ENCODE measurements around the gene B4GALT4. TPM values are rescaled to one million over a fixed set of nuclear protein-coding genes. Genes with fewer than 3 reads are reported as not detected.
"Not testable (repeated sequence)": the region's sequence is repeated elsewhere in the genome, so short reads cannot be mapped to it uniquely, and the experiment has no call there.

The B4GALT4 gene
- total RNA-seq, 1 donor from 2014 or later = 13.5 TPM

DNA sequence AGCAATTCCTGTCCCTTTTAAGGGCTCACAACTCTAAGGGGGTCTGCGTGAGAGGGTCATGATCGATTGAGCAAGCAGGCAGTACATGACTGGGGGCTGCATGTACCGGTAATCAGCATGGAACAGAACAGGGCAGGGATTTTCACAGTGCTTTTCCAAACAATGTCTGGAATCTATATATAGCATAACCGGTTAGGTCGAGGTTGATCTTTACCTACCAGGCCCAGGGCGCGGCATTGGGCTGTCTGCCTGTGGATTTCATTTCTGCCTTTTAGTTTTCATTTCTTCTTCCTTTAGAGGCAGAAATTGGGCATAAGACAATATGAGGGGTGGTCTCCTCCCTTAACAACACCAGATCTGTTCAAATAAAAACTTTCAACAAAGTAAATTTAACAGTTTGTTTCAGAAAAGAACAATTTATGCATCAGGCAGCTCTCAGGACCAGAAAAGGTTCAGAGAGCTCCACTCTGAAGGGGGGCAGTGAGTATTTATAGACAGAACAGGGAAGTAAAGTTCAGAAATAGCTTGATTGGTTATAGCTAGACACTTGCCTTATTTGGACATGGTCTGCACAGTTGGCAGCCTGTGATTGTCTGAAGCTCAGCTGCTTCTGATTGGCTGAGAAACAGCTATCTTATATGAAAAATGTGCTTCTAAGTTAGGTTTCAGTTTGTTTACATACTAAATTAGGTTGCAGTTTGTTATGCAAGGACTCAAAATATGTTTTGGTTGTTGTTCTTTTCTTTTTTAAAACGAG, 17.2 kb upstream of the B4GALT4 start:
- ATAC-seq = peak; percentile 72
- peaks cover 15% of the 10 kb centered on the region for H3K4me1 ChIP-seq
- peak; percentile 24 for DNase-seq

DNA sequence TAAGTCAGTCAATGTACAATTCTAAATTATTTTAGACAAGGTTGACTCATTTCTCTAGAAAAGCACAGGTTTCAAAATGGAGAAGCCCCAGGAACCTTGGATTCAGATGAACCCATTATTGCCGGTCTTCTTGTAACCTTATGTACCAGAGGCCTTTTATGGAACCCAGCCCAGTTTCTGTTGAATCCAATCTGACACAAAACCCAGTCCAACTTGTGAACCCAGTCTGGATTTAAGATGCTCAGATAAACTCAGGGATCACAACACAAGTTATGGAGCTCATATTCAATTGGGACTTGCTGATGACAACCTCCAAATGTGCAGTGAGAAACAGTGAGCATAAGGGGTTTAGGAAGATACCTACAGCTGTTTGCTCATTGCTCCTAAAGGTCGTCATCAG, 16.4 kb upstream of the B4GALT4 start:
- no peaks in the 10 kb centered on the region for H3K36me3 ChIP-seq
- H3K27ac ChIP-seq = no peak overlapping the region
- no peaks in the 10 kb centered on the region for H3K9me3 ChIP-seq
- no peaks in the 10 kb centered on the region for H3K27me3 ChIP-seq (ENCODE audit: low read depth)
- ATAC-seq (no peak), DNase-seq (no peak)
- no peak for TF ChIP-seq CTCF (IDR thresholded peaks at IDR 0.05)
- intact Hi-C loops (cut with DNase I) = no loop called here
- H3K4me3 ChIP-seq = no peak overlapping the region
- H3K4me1 ChIP-seq = peaks cover 15% of the 10 kb centered on the region

More for the DNA sequence above, 17.2 kb upstream of the B4GALT4 start:
- Histone ChIP-seq H3K27ac (no peak overlapping the region), H3K4me3 (no peak overlapping the region), H3K27me3 (ENCODE audit: low read depth) (no peaks in the 10 kb centered on the region), H3K36me3 (no peaks in the 10 kb centered on the region), H3K9me3 (no peaks in the 10 kb centered on the region)
- TF ChIP-seq CTCF (IDR thresholded peaks at IDR 0.05) = no peak
- intact Hi-C loops (cut with DNase I) = no loop called here

- intact Hi-C loops (cut with DNase I) = no loop called here
- peaks cover 15% of the 10 kb centered on the region for H3K4me1 ChIP-seq
- TF ChIP-seq CTCF (IDR thresholded peaks at IDR 0.05) = no peak
- no peaks in the 10 kb centered on the region for H3K36me3 ChIP-seq
- H3K4me3 ChIP-seq = no peak overlapping the region
- ATAC-seq (no peak), DNase-seq (no peak)
- no peak overlapping the region for H3K27ac ChIP-seq
- no peaks in the 10 kb centered on the region for H3K9me3 ChIP-seq
- no peaks in the 10 kb centered on the region for H3K27me3 ChIP-seq (ENCODE audit: low read depth)
Measured at GRCh38 chr3:119255214-119255613, 14.5 kb upstream of the B4GALT4 start.

DNA sequence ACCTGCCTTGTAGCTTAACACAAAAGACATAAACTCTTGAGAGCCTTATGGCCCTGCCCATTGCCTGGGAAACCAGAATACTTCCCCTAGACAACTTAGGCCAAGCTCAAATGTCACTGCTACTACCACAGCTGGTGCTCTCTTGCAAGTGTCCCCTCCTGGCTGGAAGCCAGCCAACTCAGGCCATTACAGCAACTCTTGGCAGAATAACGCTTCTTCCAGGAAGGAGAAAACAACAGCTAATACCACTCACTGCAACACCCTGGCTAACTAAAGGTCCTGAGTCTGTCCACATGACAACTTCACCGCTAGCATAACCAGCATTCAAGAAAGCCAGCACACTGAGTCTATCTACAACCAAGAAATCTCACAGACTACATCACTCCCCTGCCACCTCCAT, 5.1 kb upstream of the B4GALT4 start:
- peak in 1 of 2 donors; percentile 10 for ATAC-seq

DNA sequence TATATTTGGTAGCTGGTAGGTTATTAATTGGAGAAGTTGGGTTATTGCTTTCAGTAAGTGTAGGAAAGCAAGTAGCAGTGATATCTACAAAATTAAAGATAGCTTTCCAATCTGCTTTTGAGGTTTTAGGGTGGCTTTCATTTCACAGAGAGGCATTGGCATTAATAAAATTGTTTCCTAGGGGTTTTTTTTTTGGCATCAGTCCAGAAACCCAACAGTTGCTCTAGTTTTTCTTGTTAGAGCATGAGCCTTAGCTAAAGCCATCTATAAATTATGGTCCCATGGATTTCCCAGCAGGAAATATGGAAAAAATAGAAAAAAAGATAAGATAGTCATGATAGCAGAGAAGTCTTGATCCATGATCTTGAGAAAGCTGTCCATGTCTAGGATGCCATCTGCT, 3.0 kb upstream of the B4GALT4 start:
- Histone ChIP-seq H3K4me1 (peaks cover 36% of the 10 kb centered on the region), H3K4me3 (no peak overlapping the region), H3K27ac (no peak overlapping the region), H3K36me3 (no peaks in the 10 kb centered on the region), H3K9me3 (no peaks in the 10 kb centered on the region), H3K27me3 (ENCODE audit: low read depth) (no peaks in the 10 kb centered on the region)
- DNase-seq (no peak), ATAC-seq (no peak)
- no peak for TF ChIP-seq CTCF (IDR thresholded peaks at IDR 0.05)
- intact Hi-C loops (cut with DNase I) = no loop called here

More for the DNA sequence above, 5.1 kb upstream of the B4GALT4 start:
- intact Hi-C loops (cut with DNase I) = no loop called here
- Histone ChIP-seq H3K4me1 (peaks cover 22% of the 10 kb centered on the region), H3K27me3 (ENCODE audit: low read depth) (no peaks in the 10 kb centered on the region), H3K4me3 (no peak overlapping the region), H3K27ac (no peak overlapping the region), H3K9me3 (no peaks in the 10 kb centered on the region), H3K36me3 (no peaks in the 10 kb centered on the region)
- TF ChIP-seq CTCF (IDR thresholded peaks at IDR 0.05) = no peak
- DNase-seq = peak; percentile 63

DNA sequence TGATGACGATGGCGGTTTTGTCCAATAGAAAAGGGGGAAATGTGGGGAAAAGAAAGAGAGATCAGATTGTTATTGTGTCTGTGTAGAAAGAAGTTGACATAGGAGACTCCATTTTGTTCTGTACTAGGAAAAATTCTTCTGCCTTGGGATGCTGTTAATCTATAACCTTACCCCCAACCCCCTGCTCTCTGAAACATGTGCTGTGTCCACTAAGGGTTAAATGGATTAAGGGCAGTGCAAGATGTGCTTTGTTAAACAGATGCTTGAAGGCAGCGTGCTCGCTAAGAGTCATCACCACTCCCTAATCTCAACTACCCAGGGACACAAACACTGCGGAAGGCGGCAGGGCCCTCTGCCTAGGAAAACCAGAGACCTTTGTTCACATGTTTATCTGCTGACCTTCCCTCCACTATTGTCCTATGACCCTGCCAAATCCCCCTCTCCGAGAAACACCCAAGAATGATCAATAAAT, 2.4 kb upstream of the B4GALT4 start:
- DNase-seq; H3K4me3 ChIP-seq; H3K27ac ChIP-seq; H3K27me3 ChIP-seq (ENCODE audit: low read depth); intact Hi-C loops (cut with DNase I); H3K9me3 ChIP-seq; H3K36me3 ChIP-seq; ATAC-seq: not testable (repeated sequence)
- peaks cover 42% of the 10 kb centered on the region for H3K4me1 ChIP-seq

DNA sequence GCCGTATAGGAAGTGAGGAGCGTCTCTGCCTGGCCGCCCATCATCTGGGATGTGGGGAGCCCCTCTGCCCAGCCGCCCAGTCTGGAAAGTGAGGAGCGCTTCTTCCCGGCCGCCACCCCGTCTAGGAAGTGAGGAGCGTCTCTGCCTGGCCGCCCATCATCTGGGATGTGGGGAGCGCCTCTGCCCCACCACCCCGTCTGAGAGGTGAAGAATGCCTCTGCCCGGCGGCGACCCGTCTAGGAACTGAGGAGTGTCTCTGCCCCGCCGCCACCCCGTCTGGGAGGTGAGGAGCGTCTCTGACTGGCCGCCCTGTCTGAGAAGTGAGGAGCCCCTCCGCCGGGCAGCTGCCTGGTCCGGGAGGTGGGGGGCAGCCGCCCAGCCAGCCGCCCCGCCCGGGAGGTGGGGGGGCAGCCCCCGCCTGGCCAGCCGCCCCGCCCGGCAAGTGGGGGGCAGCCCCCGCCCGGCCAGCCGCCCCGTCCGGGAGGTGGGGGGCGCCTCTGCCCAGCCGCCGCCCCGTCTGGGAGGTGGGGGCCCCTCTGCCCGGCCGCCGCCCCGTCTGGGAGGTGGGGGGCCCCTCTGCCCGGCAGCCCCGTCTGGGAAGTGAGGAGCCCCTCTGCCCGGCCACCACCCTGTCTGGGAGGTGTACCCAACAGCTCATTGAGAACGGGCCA, 1.8 kb upstream of the B4GALT4 start:
- intact Hi-C loops (cut with DNase I) = not testable (repeated sequence)

More for the DNA sequence above, 1.8 kb upstream of the B4GALT4 start:
- DNase-seq; H3K9me3 ChIP-seq; H3K4me3 ChIP-seq; H3K27me3 ChIP-seq (ENCODE audit: low read depth); ATAC-seq; H3K27ac ChIP-seq; H3K36me3 ChIP-seq: not testable (repeated sequence)
- peaks cover 42% of the 10 kb centered on the region for H3K4me1 ChIP-seq

Measured in lower lobe of right lung (tissue), 2 donors.